Activated CD4-positive, alpha-beta T cell treated with anti-CD3 and anti-CD28 coated beads for 1 hour (primary cell): ENCODE data around the gene GDPD5.

ENCODE experiments used
- DNase-seq: peaks from one replicate; pipeline ENCODE4 v3.0.0-alpha.2; 2020

Gene GDPD5

GRCh38 chr11:75557666-75558494 lies 32.1 kb upstream of the GDPD5 start:
- no peak for DNase-seq

- no peak for DNase-seq
These were observed 30.5 kb upstream of the GDPD5 start for GRCh38 chr11:75556275-75556674.

- no peak for DNase-seq
These were observed 29.5 kb upstream of the GDPD5 start for GRCh38 chr11:75555079-75555811.

- no peak for DNase-seq
These were observed 28.7 kb upstream of the GDPD5 start for GRCh38 chr11:75554258-75555022.

GRCh38 chr11:75553889-75554257 lies 28.1 kb upstream of the GDPD5 start:
- DNase-seq = no peak

GRCh38 chr11:75553182-75553581 lies 27.4 kb upstream of the GDPD5 start:
- DNase-seq = no peak

GRCh38 chr11:75549370-75549958 lies 23.7 kb upstream of the GDPD5 start:
- no peak for DNase-seq

GRCh38 chr11:75548595-75549272 lies 23.0 kb upstream of the GDPD5 start:
- no peak for DNase-seq

- DNase-seq = no peak
These were observed 21.9 kb upstream of the GDPD5 start for GRCh38 chr11:75547617-75548058.

GRCh38 chr11:75547177-75547576 lies 21.4 kb upstream of the GDPD5 start:
- DNase-seq = no peak

GRCh38 chr11:75543806-75544205 lies 18.1 kb upstream of the GDPD5 start:
- DNase-seq = no peak

GRCh38 chr11:75542088-75542438 lies 16.3 kb upstream of the GDPD5 start:
- no peak for DNase-seq

- no peak for DNase-seq
These were observed 15.7 kb upstream of the GDPD5 start for GRCh38 chr11:75541193-75542087.

GRCh38 chr11:75539459-75540334 lies 14.0 kb upstream of the GDPD5 start:
- DNase-seq = no peak

GRCh38 chr11:75538150-75538942 lies 12.6 kb upstream of the GDPD5 start:
- no peak for DNase-seq

GRCh38 chr11:75537740-75538139 lies 12.0 kb upstream of the GDPD5 start:
- DNase-seq = no peak

- DNase-seq = no peak
These were observed 11.3 kb upstream of the GDPD5 start for GRCh38 chr11:75536786-75537641.

GRCh38 chr11:75535071-75535470 lies 9.3 kb upstream of the GDPD5 start:
- no peak for DNase-seq
